Gastrocnemius medialis (tissue), 4 donors: ENCODE results near the gene C9. TPM values are rescaled to one million over a fixed set of nuclear protein-coding genes. Genes with fewer than 3 reads are reported as not detected.

Source experiments
- ATAC-seq, 2 donors: fragments of 150-250 bp; one replicate each; pipeline ENCODE4 v1.9.1; 2016
- DNase-seq, 2 donors: peaks; one replicate each; pipeline ENCODE4 v3.0.0-alpha.2; 2019
- H3K27ac ChIP-seq, 4 donors: fragments of 200-600 bp; sonication (generic); 1 replicate in 1 of 4; 2 replicates in 3 of 4; pipeline ENCODE4 v1.5.1; 2016 to 2018; ENCODE audit warnings: mild to moderate bottlenecking in 2 of 4, moderate library complexity in 1 of 4
- H3K27me3 ChIP-seq, 3 donors: fragments of 200-600 bp; sonication (generic) in 2 of 3; 1 replicate in 1 of 3; 2 replicates in 2 of 3; pipeline versions ENCODE4 v1.5.1 to v1.6.0; 2016 to 2019; ENCODE audit warnings: mild to moderate bottlenecking in 1 of 3, moderate library complexity in 1 of 3
- H3K36me3 ChIP-seq, 2 donors: fragments of 200-600 bp; sonication (generic) in 1 of 2; one replicate each; pipeline ENCODE4 v1.5.1; 2017 to 2018
- H3K4me1 ChIP-seq, 2 donors: fragments of 200-600 bp; sonication (generic) in 1 of 2; one replicate each; pipeline ENCODE4 v1.5.1; 2016 to 2017; ENCODE audit warnings: mild to moderate bottlenecking in 2 of 2
- H3K4me3 ChIP-seq, 4 donors: fragments of 200-600 bp; sonication (generic) in 3 of 4; 1 replicate in 1 of 4; 2 replicates in 3 of 4; pipeline ENCODE4 v1.5.1; 2016 to 2019; ENCODE audit warnings: mild to moderate bottlenecking in 2 of 4
- H3K9me3 ChIP-seq, 3 donors: fragments of 200-600 bp; sonication (generic) in 2 of 3; 1 replicate in 1 of 3; 2 replicates in 2 of 3; pipeline ENCODE4 v1.5.1; 2016 to 2019
- POLR2A ChIP-seq, 2 donors: fragments of 450-650 bp; IDR thresholded peaks; one replicate each; pipeline ENCODE4 v1.6.1; 2017; ENCODE audit warnings: antibody characterized with exemption in 2 of 2, mild to moderate bottlenecking in 2 of 2, moderate library complexity in 2 of 2
- in situ Hi-C, 4 donors: fragments of 200-750 bp; cut with MboI; loops; one replicate each; pipeline versions ENCODE4 v1.15.0 to v1.8.0; 2017; ENCODE audit warnings: low sequenced_read_pairs in 4 of 4
- intact Hi-C: fragments of 100-400 bp; cut with DNase I; formaldehyde crosslinking; loops from one replicate; pipeline ENCODE4 v1.15.1; 2023; ENCODE audit warnings: low total_unique reads
- total RNA-seq, 4 donors: library from RNA; depleted of rRNA; stranded (reverse); fragments of >200 nt; gene quantifications; one replicate each; pipeline versions ENCODE4 v1.1.0 to v1.2.3, GENCODE V29; 2016
- TF ChIP-seq, protein P1 (sequence below), 5 experiments: fragments of 450-650 bp in 3 of 5; fragments of 200-600 bp in 2 of 5; sonication (generic) in 2 of 5; IDR thresholded peaks in 4 of 5; conservative IDR thresholded peaks in 1 of 5; 1 replicate in 4 of 5; 2 replicates in 1 of 5; pipeline ENCODE4 v1.5.1; 2016 to 2019; ENCODE audit warnings: antibody characterized with exemption in 5 of 5, mild to moderate bottlenecking in 3 of 5, moderate library complexity in 3 of 5

Gene C9
- total RNA-seq, 4 donors from 2014 or later = 2.6 to 5.3 TPM; not detected in 2

DNA sequence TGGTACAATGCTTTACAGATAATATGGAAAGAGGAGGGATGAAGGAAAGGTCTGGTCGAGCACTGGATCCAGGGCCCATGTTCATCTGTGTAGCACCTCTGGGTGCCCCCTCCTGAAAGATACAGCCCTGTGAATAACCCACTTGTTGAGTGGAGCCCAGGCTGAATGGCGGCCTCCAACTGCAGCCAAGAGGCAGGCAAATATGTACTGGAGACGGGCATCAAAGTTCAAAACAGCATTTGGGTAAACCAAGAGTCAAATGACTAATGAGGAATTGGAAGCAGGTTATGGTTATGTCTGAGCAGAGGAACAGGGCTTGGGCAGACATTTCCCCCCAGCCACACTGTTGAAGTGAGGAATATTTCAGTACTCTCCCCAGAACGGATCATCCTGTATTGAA lies 1.1 kb downstream of the C9 start:
- Histone ChIP-seq H3K27me3 (no peaks in the 10 kb centered on the region), H3K36me3 (no peaks in the 10 kb centered on the region), H3K4me1 (no peaks in the 10 kb centered on the region), H3K9me3 (no peaks in the 10 kb centered on the region), H3K27ac (no peak overlapping the region), H3K4me3 (no peak overlapping the region)
- intact Hi-C loops (no loop called here), in situ Hi-C loops (no loop called here)
- DNase-seq (no peak), ATAC-seq (no peak)
- TF ChIP-seq POLR2A (IDR thresholded peaks at IDR 0.05) = no peak
- TF ChIP-seq, protein P1, sequence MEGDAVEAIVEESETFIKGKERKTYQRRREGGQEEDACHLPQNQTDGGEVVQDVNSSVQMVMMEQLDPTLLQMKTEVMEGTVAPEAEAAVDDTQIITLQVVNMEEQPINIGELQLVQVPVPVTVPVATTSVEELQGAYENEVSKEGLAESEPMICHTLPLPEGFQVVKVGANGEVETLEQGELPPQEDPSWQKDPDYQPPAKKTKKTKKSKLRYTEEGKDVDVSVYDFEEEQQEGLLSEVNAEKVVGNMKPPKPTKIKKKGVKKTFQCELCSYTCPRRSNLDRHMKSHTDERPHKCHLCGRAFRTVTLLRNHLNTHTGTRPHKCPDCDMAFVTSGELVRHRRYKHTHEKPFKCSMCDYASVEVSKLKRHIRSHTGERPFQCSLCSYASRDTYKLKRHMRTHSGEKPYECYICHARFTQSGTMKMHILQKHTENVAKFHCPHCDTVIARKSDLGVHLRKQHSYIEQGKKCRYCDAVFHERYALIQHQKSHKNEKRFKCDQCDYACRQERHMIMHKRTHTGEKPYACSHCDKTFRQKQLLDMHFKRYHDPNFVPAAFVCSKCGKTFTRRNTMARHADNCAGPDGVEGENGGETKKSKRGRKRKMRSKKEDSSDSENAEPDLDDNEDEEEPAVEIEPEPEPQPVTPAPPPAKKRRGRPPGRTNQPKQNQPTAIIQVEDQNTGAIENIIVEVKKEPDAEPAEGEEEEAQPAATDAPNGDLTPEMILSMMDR (IDR thresholded peaks at IDR 0.05 in 4 of 5, conservative IDR thresholded peaks at IDR 0.05 in 1 of 5) = no peak

DNA sequence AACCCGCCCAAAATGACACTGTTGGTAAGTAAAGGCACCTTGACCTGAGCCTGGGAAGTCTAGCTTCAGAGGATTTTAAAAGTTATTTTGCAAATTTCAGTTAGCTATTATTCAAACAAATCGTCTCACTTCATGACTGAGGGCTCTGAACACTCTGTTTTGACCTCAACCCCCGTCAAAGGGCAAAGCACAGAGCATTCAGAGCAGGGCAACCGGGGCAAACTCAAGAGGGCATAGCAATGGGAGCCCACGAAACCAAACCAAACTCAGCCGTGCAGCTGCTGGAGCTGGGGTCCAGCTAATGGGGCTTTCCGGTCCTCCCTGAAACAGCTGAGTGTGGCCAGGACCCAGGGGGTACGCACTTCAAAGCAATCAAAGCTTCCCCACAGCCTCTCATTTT lies 1.6 kb downstream of the C9 start:
- ATAC-seq = no peak
- TF ChIP-seq POLR2A (IDR thresholded peaks at IDR 0.05) = no peak
- TF ChIP-seq, protein P1 (IDR thresholded peaks at IDR 0.05 in 4 of 5, conservative IDR thresholded peaks at IDR 0.05 in 1 of 5) = no peak
- H3K4me1 ChIP-seq = no peaks in the 10 kb centered on the region
- no peak overlapping the region for H3K4me3 ChIP-seq
- no peaks in the 10 kb centered on the region for H3K9me3 ChIP-seq
- H3K27ac ChIP-seq = no peak overlapping the region
- DNase-seq = no peak
- in situ Hi-C loops = no loop called here
- H3K36me3 ChIP-seq = no peaks in the 10 kb centered on the region
- intact Hi-C loops = no loop called here
- no peaks in the 10 kb centered on the region for H3K27me3 ChIP-seq

DNA sequence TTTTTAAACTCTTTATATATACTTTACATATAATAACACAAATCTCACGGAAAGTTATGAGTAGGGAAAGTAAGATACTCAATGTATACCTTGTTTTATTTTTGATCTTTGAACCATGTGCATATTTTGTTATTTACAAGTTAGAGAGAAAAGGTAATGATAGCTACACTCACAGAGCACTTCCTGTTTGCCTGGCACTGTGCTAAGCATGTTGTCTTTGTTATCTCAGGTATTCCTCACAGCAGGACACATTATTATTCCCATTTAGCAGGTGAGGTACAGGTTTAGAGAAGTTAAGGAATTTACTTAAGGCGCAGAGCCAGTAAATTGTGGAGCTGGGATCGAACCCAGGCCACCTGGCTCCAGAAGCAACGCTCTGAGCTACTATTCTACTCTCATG lies 3.0 kb downstream of the C9 start:
- ATAC-seq (no peak), DNase-seq (no peak)
- Histone ChIP-seq H3K9me3 (no peaks in the 10 kb centered on the region), H3K27ac (no peak overlapping the region), H3K4me3 (no peak overlapping the region), H3K27me3 (no peaks in the 10 kb centered on the region), H3K4me1 (no peaks in the 10 kb centered on the region), H3K36me3 (no peaks in the 10 kb centered on the region)
- TF ChIP-seq, protein P1 (IDR thresholded peaks at IDR 0.05 in 4 of 5, conservative IDR thresholded peaks at IDR 0.05 in 1 of 5) = no peak
- TF ChIP-seq POLR2A (IDR thresholded peaks at IDR 0.05) = no peak
- intact Hi-C loops = no loop called here
- in situ Hi-C loops = no loop called here

DNA sequence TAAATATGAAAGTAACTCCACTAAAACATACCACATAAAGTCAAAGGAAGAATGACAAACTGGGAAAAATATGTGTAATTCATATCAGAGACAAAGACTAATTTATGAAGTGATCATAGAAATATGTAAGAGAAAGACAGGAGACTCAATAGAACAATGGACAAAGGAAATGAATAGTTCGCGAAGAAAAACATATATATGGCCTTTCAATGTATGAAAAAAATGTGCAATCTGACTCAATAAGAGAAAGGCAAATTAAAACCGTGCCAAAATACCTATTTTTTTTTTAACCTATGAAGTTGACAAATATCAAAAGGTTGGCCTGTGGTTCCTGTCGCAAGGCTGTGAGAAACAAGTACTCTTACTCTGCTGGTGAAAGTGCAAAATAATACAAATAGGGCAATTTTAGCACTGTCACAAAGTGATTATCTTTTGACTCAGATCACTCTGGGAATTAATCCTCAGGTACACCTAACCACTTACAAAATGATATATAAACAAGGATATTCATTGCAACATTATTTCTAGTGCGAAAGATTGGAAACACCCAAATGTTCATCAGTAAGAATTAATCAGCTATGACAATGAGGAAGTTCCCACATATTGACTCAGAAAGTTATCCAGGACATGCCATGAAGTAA lies 3.7 kb downstream of the C9 start:
- in situ Hi-C loops = no loop called here
- intact Hi-C loops = no loop called here
- Histone ChIP-seq H3K9me3 (no peaks in the 10 kb centered on the region), H3K27me3 (no peaks in the 10 kb centered on the region), H3K4me1 (no peaks in the 10 kb centered on the region), H3K27ac (no peak overlapping the region), H3K4me3 (no peak overlapping the region), H3K36me3 (no peaks in the 10 kb centered on the region)
- ATAC-seq = no peak
- no peak for DNase-seq
- TF ChIP-seq, protein P1 (IDR thresholded peaks at IDR 0.05 in 4 of 5, conservative IDR thresholded peaks at IDR 0.05 in 1 of 5) = no peak
- no peak for TF ChIP-seq POLR2A (IDR thresholded peaks at IDR 0.05)

DNA sequence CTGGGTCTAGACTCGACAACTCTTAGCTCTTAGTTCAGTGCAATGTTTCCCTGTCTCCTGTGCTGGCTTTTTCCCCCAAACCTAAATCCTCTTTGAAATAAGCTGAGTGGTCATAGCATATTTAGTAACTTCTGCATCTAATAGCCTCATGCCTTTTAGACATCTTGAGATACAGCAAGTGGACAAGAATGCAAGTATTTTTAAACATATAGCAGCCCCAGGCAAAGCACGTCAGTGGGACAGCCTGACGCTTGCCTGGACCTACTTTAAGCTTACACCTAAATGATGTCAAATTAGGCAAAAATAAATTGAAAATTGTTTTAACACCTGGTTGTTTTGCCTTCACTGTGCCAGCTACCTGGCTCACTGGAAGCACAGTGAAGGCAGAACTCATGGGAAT lies 8.0 kb downstream of the C9 start:
- TF ChIP-seq POLR2A (IDR thresholded peaks at IDR 0.05) = no peak
- TF ChIP-seq, protein P1 (IDR thresholded peaks at IDR 0.05 in 4 of 5, conservative IDR thresholded peaks at IDR 0.05 in 1 of 5) = no peak
- H3K4me3 ChIP-seq = no peak overlapping the region
- no peaks in the 10 kb centered on the region for H3K9me3 ChIP-seq
- intact Hi-C loops (no loop called here), in situ Hi-C loops (no loop called here)
- no peaks in the 10 kb centered on the region for H3K27me3 ChIP-seq
- DNase-seq (no peak), ATAC-seq (no peak)
- H3K27ac ChIP-seq = no peak overlapping the region
- no peaks in the 10 kb centered on the region for H3K36me3 ChIP-seq
- no peaks in the 10 kb centered on the region for H3K4me1 ChIP-seq
